HG03139 (cell line): ENCODE data around the gene ARFGAP1.
"Not testable (repeated sequence)": the region's sequence is repeated elsewhere in the genome, so short reads cannot be mapped to it uniquely, and the experiment has no call there.

Source experiments
- ATAC-seq: cut with Tn5 transposase; IDR thresholded peaks from one replicate; pipeline ENCODE4 v1.9.1; 2021; ENCODE audit not compliant: unreplicated experiment

The ARFGAP1 gene

GRCh38 chr20:63330940-63331339 is 58.3 kb downstream of the ARFGAP1 start:
- no peak for ATAC-seq

GRCh38 chr20:63331741-63332400 is 59.3 kb downstream of the ARFGAP1 start:
- ATAC-seq: no peak

GRCh38 chr20:63332488-63333240 is 60.1 kb downstream of the ARFGAP1 start:
- ATAC-seq: no peak

GRCh38 chr20:63333241-63333836 is 60.7 kb downstream of the ARFGAP1 start:
- ATAC-seq: no peak

GRCh38 chr20:63334356-63334755 is 61.7 kb downstream of the ARFGAP1 start:
- ATAC-seq: no peak

GRCh38 chr20:63335060-63335459 is 62.4 kb downstream of the ARFGAP1 start:
- ATAC-seq: not testable (repeated sequence)

- ATAC-seq: no peak
Observed at GRCh38 chr20:63335711-63336110, 63.1 kb downstream of the ARFGAP1 start.

GRCh38 chr20:63336232-63336752 is 63.7 kb downstream of the ARFGAP1 start:
- ATAC-seq: no peak

GRCh38 chr20:63337786-63338420 is 65.3 kb downstream of the ARFGAP1 start:
- ATAC-seq: no peak
